ENCODE data around the gene SOHLH1.

The SOHLH1 gene

GRCh38 chr9:135732569-135733257 lies 33.4 kb upstream of the SOHLH1 start:
- DNase-seq (ENCODE audit: low read depth), result no peak

GRCh38 chr9:135731454-135731853 lies 32.2 kb upstream of the SOHLH1 start:
- H3K4me3 ChIP-seq (ENCODE audit: low read depth, low read length), result no peak overlapping the region
- DNase-seq (ENCODE audit: low read depth), result no peak

More at GRCh38 chr9:135732569-135733257, 33.4 kb upstream of the SOHLH1 start:
- H3K4me3 ChIP-seq (ENCODE audit: low read depth, low read length), result no peak overlapping the region

GRCh38 chr9:135729480-135729879 lies 30.2 kb upstream of the SOHLH1 start:
- DNase-seq (ENCODE audit: low read depth), result no peak
- no peak overlapping the region for H3K4me3 ChIP-seq (ENCODE audit: low read depth, low read length)

GRCh38 chr9:135728436-135729110 lies 29.3 kb upstream of the SOHLH1 start:
- no peak for DNase-seq (ENCODE audit: low read depth)
- H3K4me3 ChIP-seq (ENCODE audit: low read depth, low read length), result no peak overlapping the region

GRCh38 chr9:135727257-135727875 lies 28.1 kb upstream of the SOHLH1 start:
- no peak overlapping the region for H3K4me3 ChIP-seq (ENCODE audit: low read depth, low read length)
- DNase-seq (ENCODE audit: low read depth), result no peak

- DNase-seq (ENCODE audit: low read depth), result no peak
- no peak overlapping the region for H3K4me3 ChIP-seq (ENCODE audit: low read depth, low read length)
Measured at GRCh38 chr9:135726138-135726853, 27.0 kb upstream of the SOHLH1 start.

- DNase-seq (ENCODE audit: low read depth), result no peak
- H3K4me3 ChIP-seq (ENCODE audit: low read depth, low read length), result no peak overlapping the region
Measured at GRCh38 chr9:135724186-135724787, 25.0 kb upstream of the SOHLH1 start.

- DNase-seq (ENCODE audit: low read depth), result no peak
- H3K4me3 ChIP-seq (ENCODE audit: low read depth, low read length), result no peak overlapping the region
Measured at GRCh38 chr9:135722365-135722764, 23.1 kb upstream of the SOHLH1 start.

GRCh38 chr9:135719472-135719871 lies 20.2 kb upstream of the SOHLH1 start:
- no peak for DNase-seq (ENCODE audit: low read depth)
- H3K4me3 ChIP-seq (ENCODE audit: low read depth, low read length), result no peak overlapping the region

- DNase-seq (ENCODE audit: low read depth), result no peak
- no peak overlapping the region for H3K4me3 ChIP-seq (ENCODE audit: low read depth, low read length)
Measured at GRCh38 chr9:135718616-135719015, 19.3 kb upstream of the SOHLH1 start.

- no peak for DNase-seq (ENCODE audit: low read depth)
- no peak overlapping the region for H3K4me3 ChIP-seq (ENCODE audit: low read depth, low read length)
Measured at GRCh38 chr9:135717410-135717809, 18.1 kb upstream of the SOHLH1 start.

- DNase-seq (ENCODE audit: low read depth), result no peak
Measured at GRCh38 chr9:135716045-135716444, 16.8 kb upstream of the SOHLH1 start.

GRCh38 chr9:135715056-135715595 lies 15.8 kb upstream of the SOHLH1 start:
- H3K4me3 ChIP-seq (ENCODE audit: low read depth, low read length), result no peak overlapping the region
- DNase-seq (ENCODE audit: low read depth), result no peak

More at GRCh38 chr9:135716045-135716444, 16.8 kb upstream of the SOHLH1 start:
- no peak overlapping the region for H3K4me3 ChIP-seq (ENCODE audit: low read depth, low read length)

GRCh38 chr9:135714242-135715055 lies 15.2 kb upstream of the SOHLH1 start:
- no peak for DNase-seq (ENCODE audit: low read depth)
- no peak overlapping the region for H3K4me3 ChIP-seq (ENCODE audit: low read depth, low read length)

- no peak overlapping the region for H3K4me3 ChIP-seq (ENCODE audit: low read depth, low read length)
- DNase-seq (ENCODE audit: low read depth), result no peak
Measured at GRCh38 chr9:135712613-135713295, 13.5 kb upstream of the SOHLH1 start.

GRCh38 chr9:135711881-135712280 lies 12.6 kb upstream of the SOHLH1 start:
- no peak for DNase-seq (ENCODE audit: low read depth)
- no peak overlapping the region for H3K4me3 ChIP-seq (ENCODE audit: low read depth, low read length)

- no peak overlapping the region for H3K4me3 ChIP-seq (ENCODE audit: low read depth, low read length)
- no peak for DNase-seq (ENCODE audit: low read depth)
Measured at GRCh38 chr9:135711391-135711790, 12.1 kb upstream of the SOHLH1 start.

GRCh38 chr9:135708164-135708563 lies 8.9 kb upstream of the SOHLH1 start:
- H3K4me3 ChIP-seq (ENCODE audit: low read depth, low read length), result no peak overlapping the region
- DNase-seq (ENCODE audit: low read depth), result no peak
